Liver (tissue), 9 donors: ENCODE data around the gene OCSTAMP. TPM values are rescaled to one million over a fixed set of nuclear protein-coding genes. Genes with fewer than 3 reads are reported as not detected.

Source experiments
- DNase-seq: peaks from one replicate; pipeline ENCODE4 v3.0.0-alpha.2; 2017; ENCODE audit warnings: low spot score
- H3K27ac ChIP-seq, 2 donors: one replicate each; pipeline ENCODE4 v1.7.0; 2013; ENCODE audit warnings: inconsistent platforms in 2 of 2, low read length in 2 of 2, control low read depth in 1 of 2, low read depth in 1 of 2, mild to moderate bottlenecking in 1 of 2
- H3K27me3 ChIP-seq, 4 donors: one replicate each; pipeline versions ENCODE4 v1.6.1 to v1.7.0; 2013; ENCODE audit warnings: low read length in 3 of 4, inconsistent platforms in 1 of 4, mild to moderate bottlenecking in 1 of 4, moderate library complexity in 1 of 4; ENCODE audit not compliant: control insufficient read depth in 4 of 4, insufficient read depth in 4 of 4
- H3K36me3 ChIP-seq, 4 donors: one replicate each; pipeline versions ENCODE4 v1.6.1 to v1.7.0; 2013; ENCODE audit warnings: low read length in 3 of 4, mild to moderate bottlenecking in 3 of 4, low read depth in 1 of 4, moderate library complexity in 1 of 4; ENCODE audit not compliant: control insufficient read depth in 4 of 4, insufficient read depth in 3 of 4
- H3K4me1 ChIP-seq, 4 donors: one replicate each; pipeline versions ENCODE4 v1.6.1 to v1.7.0; 2013; ENCODE audit warnings: low read length in 3 of 4, mild to moderate bottlenecking in 3 of 4, moderate library complexity in 1 of 4; ENCODE audit not compliant: control insufficient read depth in 4 of 4, insufficient read depth in 4 of 4
- H3K4me3 ChIP-seq, 3 donors: one replicate each; pipeline versions ENCODE4 v1.6.1 to v1.7.0; 2013; ENCODE audit warnings: low read length in 3 of 3, control low read depth in 1 of 3, low read depth in 1 of 3, mild to moderate bottlenecking in 1 of 3
- H3K9ac ChIP-seq, 2 donors: one replicate each; pipeline ENCODE4 v1.7.0; 2013; ENCODE audit warnings: low read length in 2 of 2, mild to moderate bottlenecking in 2 of 2, moderate library complexity in 2 of 2, control low read depth in 1 of 2, low read depth in 1 of 2
- H3K9me3 ChIP-seq, 4 donors: one replicate each; pipeline versions ENCODE4 v1.6.1 to v1.7.0; 2013; ENCODE audit warnings: low read length in 3 of 4; ENCODE audit not compliant: control insufficient read depth in 4 of 4
- ATF3 ChIP-seq: IDR thresholded peaks from 2 replicates; pipeline ENCODE4 v1.6.1; 2016; ENCODE audit warnings: antibody characterized with exemption
- CTCF ChIP-seq: fragments of 150-350 bp; IDR thresholded peaks from 2 replicates; pipeline ENCODE4 v1.5.1; 2017; ENCODE audit warnings: improper control_type of control experiment, low read depth, low read length; ENCODE audit not compliant: missing input control
- EGR1 ChIP-seq, 2 donors: IDR thresholded peaks; 2 replicates each; pipeline ENCODE4 v1.6.1; 2016 to 2018; ENCODE audit warnings: antibody characterized with exemption in 2 of 2, low read depth in 2 of 2
- FOXA1 ChIP-seq: IDR thresholded peaks from 2 replicates; pipeline ENCODE4 v1.6.1; 2016; ENCODE audit warnings: antibody characterized with exemption
- FOXA2 ChIP-seq: IDR thresholded peaks from 2 replicates; pipeline ENCODE4 v1.6.1; 2016; ENCODE audit warnings: antibody characterized with exemption
- GABPA ChIP-seq, 2 donors: IDR thresholded peaks in 1 of 2; conservative IDR thresholded peaks in 1 of 2; 2 replicates each; pipeline ENCODE4 v1.6.1; 2016; ENCODE audit warnings: antibody characterized with exemption in 2 of 2, mild to moderate bottlenecking in 1 of 2, moderate library complexity in 1 of 2
- HNF4A ChIP-seq, 2 donors: conservative IDR thresholded peaks; 2 replicates each; pipeline ENCODE4 v1.6.1; 2016; ENCODE audit warnings: antibody characterized with exemption in 2 of 2, mild to moderate bottlenecking in 2 of 2
- HNF4G ChIP-seq: IDR thresholded peaks from 2 replicates; pipeline ENCODE4 v1.6.1; 2016; ENCODE audit warnings: antibody characterized with exemption
- JUND ChIP-seq, 2 donors: IDR thresholded peaks; 2 replicates each; pipeline ENCODE4 v1.6.1; 2016; ENCODE audit warnings: antibody characterized with exemption in 2 of 2
- MAX ChIP-seq: IDR thresholded peaks from 2 replicates; pipeline ENCODE4 v1.6.1; 2016; ENCODE audit warnings: antibody characterized with exemption
- NR2F2 ChIP-seq: IDR thresholded peaks from 2 replicates; pipeline ENCODE4 v1.6.1; 2016; ENCODE audit warnings: antibody characterized with exemption
- RAD21 ChIP-seq, 2 donors: IDR thresholded peaks; 2 replicates each; pipeline ENCODE4 v1.6.1; 2016; ENCODE audit warnings: antibody characterized with exemption in 2 of 2, mild to moderate bottlenecking in 2 of 2
- REST ChIP-seq: IDR thresholded peaks from 2 replicates; pipeline ENCODE4 v1.6.1; 2016; ENCODE audit warnings: antibody characterized with exemption, mild to moderate bottlenecking
- RXRA ChIP-seq, 2 donors: IDR thresholded peaks; 2 replicates each; pipeline ENCODE4 v1.6.1; 2017 to 2018; ENCODE audit warnings: antibody characterized with exemption in 2 of 2, mild to moderate bottlenecking in 1 of 2
- SP1 ChIP-seq: IDR thresholded peaks from 2 replicates; pipeline ENCODE4 v1.6.1; 2018; ENCODE audit warnings: antibody characterized with exemption, mild to moderate bottlenecking
- TAF1 ChIP-seq: conservative IDR thresholded peaks from 2 replicates; pipeline ENCODE4 v1.6.1; 2016; ENCODE audit warnings: antibody characterized with exemption, mild to moderate bottlenecking
- YY1 ChIP-seq: IDR thresholded peaks from 2 replicates; pipeline ENCODE4 v1.6.1; 2016; ENCODE audit warnings: antibody characterized with exemption, mild to moderate bottlenecking
- ZBTB33 ChIP-seq: IDR thresholded peaks from 2 replicates; pipeline ENCODE4 v1.6.1; 2016; ENCODE audit warnings: antibody characterized with exemption
- WGBS: extraction: QIAGEN DNeasy Blood & Tissue Kit; methylation state at CpG from one replicate; pipeline ENCODE4 v1.1.7; 2013; 5-methylcytosine and 5-hydroxymethylcytosine counted together
- polyA plus RNA-seq, 2 donors: library from polyadenylated mRNA; stranded (reverse) in 1 of 2; unstranded in 1 of 2; fragments of 200-250 nt in 1 of 2; fragments of >200 nt in 1 of 2; fragmentation: Nextera tagmentation in 1 of 2; extraction: Ambion mirVana in 1 of 2; gene quantifications; one replicate each; pipeline versions ENCODE4 v1.2.1 to v1.2.3, GENCODE V29; 2013 to 2015
- total RNA-seq, 2 donors: library from RNA; depleted of rRNA; stranded (reverse); fragments of >200 nt; gene quantifications; one replicate each; pipeline ENCODE4 v1.2.3, GENCODE V29; 2014
- donor health status: healthy.
- donor health status: healthy.
- donor health status: healthy.
- donor health status: healthy.
- donor health status: healthy.

OCSTAMP gene
- total and polyA plus RNA-seq, 4 donors = not detected

- H3K27me3 ChIP-seq = no peaks in the 10 kb centered on the region
- 89% methylated on average over 3 of the region's 3 CpGs for WGBS
- H3K4me3 ChIP-seq = no peak overlapping the region
- H3K9ac ChIP-seq = no peak overlapping the region
- H3K4me1 ChIP-seq = no peaks in the 10 kb centered on the region
- no peak overlapping the region for H3K27ac ChIP-seq
- TF ChIP-seq MAX (no peak), NR2F2 (no peak), RXRA (IDR thresholded peaks at IDR 0.05) (no peak), FOXA1 (no peak), ZBTB33 (no peak), SP1 (no peak), HNF4A (conservative IDR thresholded peaks at IDR 0.05) (no peak), ATF3 (no peak), REST (no peak), HNF4G (no peak), TAF1 (no peak), FOXA2 (no peak), GABPA (IDR thresholded peaks at IDR 0.05 in 1 of 2, conservative IDR thresholded peaks at IDR 0.05 in 1 of 2) (no peak), JUND (IDR thresholded peaks at IDR 0.05) (no peak), YY1 (no peak), CTCF (no peak), RAD21 (IDR thresholded peaks at IDR 0.05) (no peak)
- H3K9me3 ChIP-seq = no peaks in the 10 kb centered on the region
- no peaks in the 10 kb centered on the region for H3K36me3 ChIP-seq
- no peak for DNase-seq
Measured at GRCh38 chr20:46546298-46546697, 4.2 kb downstream of the OCSTAMP start.

- Histone ChIP-seq H3K9ac (no peak overlapping the region), H3K4me1 (no peaks in the 10 kb centered on the region), H3K9me3 (no peaks in the 10 kb centered on the region), H3K36me3 (no peaks in the 10 kb centered on the region), H3K4me3 (no peak overlapping the region), H3K27ac (no peak overlapping the region), H3K27me3 (no peaks in the 10 kb centered on the region)
- 96% methylated on average over 9 of the region's 9 CpGs for WGBS
- DNase-seq = no peak
- no peak for TF ChIP-seq SP1
- TF ChIP-seq GABPA (IDR thresholded peaks at IDR 0.05 in 1 of 2, conservative IDR thresholded peaks at IDR 0.05 in 1 of 2) = no peak
- no peak for TF ChIP-seq RAD21 (IDR thresholded peaks at IDR 0.05)
- no peak for TF ChIP-seq CTCF
- TF ChIP-seq FOXA2 = no peak
- no peak for TF ChIP-seq EGR1 (IDR thresholded peaks at IDR 0.05; ENCODE audit: low read depth in 2 of 2)
- no peak for TF ChIP-seq HNF4A (conservative IDR thresholded peaks at IDR 0.05)
- TF ChIP-seq ATF3 = no peak
- no peak for TF ChIP-seq REST
- TF ChIP-seq HNF4G = no peak
- TF ChIP-seq TAF1 = no peak
- TF ChIP-seq YY1 = no peak
- TF ChIP-seq NR2F2 = no peak
- no peak for TF ChIP-seq JUND (IDR thresholded peaks at IDR 0.05)
- TF ChIP-seq RXRA (IDR thresholded peaks at IDR 0.05) = no peak
- TF ChIP-seq FOXA1 = no peak
Measured at GRCh38 chr20:46545827-46546138, 4.7 kb downstream of the OCSTAMP start.
